ENCODE results near the gene SCN1A.

DNA sequence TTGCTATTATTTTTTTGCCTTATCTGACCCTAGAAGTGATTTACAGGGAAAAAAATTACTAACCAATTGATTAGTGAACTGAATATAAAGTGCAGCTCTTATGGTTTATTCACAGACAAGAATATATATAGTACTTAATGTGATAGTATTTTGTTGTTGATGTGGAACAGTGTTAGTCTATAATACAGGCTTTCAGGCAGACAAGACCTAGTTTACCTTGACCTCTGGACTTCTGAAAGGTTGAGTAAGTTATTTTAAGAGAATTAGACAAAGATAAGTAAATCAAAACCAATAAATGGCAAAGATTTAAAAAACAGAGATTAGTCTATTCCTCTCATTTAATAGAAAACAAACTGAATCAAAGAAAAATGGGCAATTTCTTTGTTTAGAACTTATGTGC lies 46.0 kb downstream of the SCN1A start:
- TF ChIP-seq EP300 (IDR thresholded peaks at IDR 0.05) (no peak), POLR2AphosphoS5 (IDR thresholded peaks at IDR 0.05) (no peak)
- TF ChIP-seq, protein P1, sequence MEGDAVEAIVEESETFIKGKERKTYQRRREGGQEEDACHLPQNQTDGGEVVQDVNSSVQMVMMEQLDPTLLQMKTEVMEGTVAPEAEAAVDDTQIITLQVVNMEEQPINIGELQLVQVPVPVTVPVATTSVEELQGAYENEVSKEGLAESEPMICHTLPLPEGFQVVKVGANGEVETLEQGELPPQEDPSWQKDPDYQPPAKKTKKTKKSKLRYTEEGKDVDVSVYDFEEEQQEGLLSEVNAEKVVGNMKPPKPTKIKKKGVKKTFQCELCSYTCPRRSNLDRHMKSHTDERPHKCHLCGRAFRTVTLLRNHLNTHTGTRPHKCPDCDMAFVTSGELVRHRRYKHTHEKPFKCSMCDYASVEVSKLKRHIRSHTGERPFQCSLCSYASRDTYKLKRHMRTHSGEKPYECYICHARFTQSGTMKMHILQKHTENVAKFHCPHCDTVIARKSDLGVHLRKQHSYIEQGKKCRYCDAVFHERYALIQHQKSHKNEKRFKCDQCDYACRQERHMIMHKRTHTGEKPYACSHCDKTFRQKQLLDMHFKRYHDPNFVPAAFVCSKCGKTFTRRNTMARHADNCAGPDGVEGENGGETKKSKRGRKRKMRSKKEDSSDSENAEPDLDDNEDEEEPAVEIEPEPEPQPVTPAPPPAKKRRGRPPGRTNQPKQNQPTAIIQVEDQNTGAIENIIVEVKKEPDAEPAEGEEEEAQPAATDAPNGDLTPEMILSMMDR (IDR thresholded peaks at IDR 0.05): no peak

All from sigmoid colon (tissue), 4 donors.